IMR-90 (cell line): Measurements from ENCODE around the gene PTAR1. TPM values are rescaled to one million over a fixed set of nuclear protein-coding genes. Genes with fewer than 3 reads are reported as not detected.

Source experiments
- ATAC-seq: fragments of 200-7000 bp; cut with Tn5 transposase; 2 replicates; pipeline ENCODE4 v1.9.1; 2020; ENCODE audit warnings: low read depth, mild to moderate bottlenecking, moderate library complexity
- BruUV-seq: library from RNA; stranded (reverse); fragments of 400-500 nt; replicated peaks from 2 replicates; lab custom pipeline; 2021; lab: Mats Ljungman, UMichigan
- CTCF ChIA-PET: fragments of 300-600 bp; formaldehyde crosslinking; extraction: SDS; loops from one replicate; lab custom pipeline; 2021; ENCODE audit warnings: antibody characterized with exemption; lab: Yijun Ruan, JAX
- POLR2A ChIA-PET: fragments of 300-600 bp; sonication (Branson Sonifier 250); formaldehyde crosslinking; loops from one replicate; lab custom pipeline; 2022; ENCODE audit warnings: antibody characterized with exemption; ENCODE audit not compliant: unreplicated experiment; lab: Charles Lee
- DNase-seq: peaks from one replicate; pipeline ENCODE4 v3.0.0; 2013
- H2AFZ ChIP-seq: replicated peaks from 2 replicates; pipeline ENCODE3; 2013; ENCODE audit warnings: low read length, mild to moderate bottlenecking; ENCODE audit not compliant: poor library complexity
- H2AK5ac ChIP-seq: 2 replicates; pipeline ENCODE4 v1.6.1; 2013; ENCODE audit warnings: low read depth, low read length, inconsistent platforms
- H2AK9ac ChIP-seq: replicated peaks from 2 replicates; pipeline ENCODE3; 2013; ENCODE audit warnings: mild to moderate bottlenecking, low read depth, low read length, moderate library complexity; ENCODE audit not compliant: poor library complexity
- H2BK120ac ChIP-seq: 2 replicates; pipeline ENCODE4 v1.6.1; 2013; ENCODE audit warnings: low read depth, low read length, inconsistent platforms
- H2BK15ac ChIP-seq: 3 replicates; pipeline ENCODE4 v1.6.1; 2013; ENCODE audit warnings: low read depth, low read length, inconsistent platforms
- H2BK20ac ChIP-seq: 2 replicates; pipeline ENCODE4 v1.6.1; 2013; ENCODE audit warnings: low read depth, mild to moderate bottlenecking, inconsistent platforms, low read length, moderate library complexity
- H2BK5ac ChIP-seq: 2 replicates; pipeline ENCODE4 v1.6.1; 2013; ENCODE audit warnings: mild to moderate bottlenecking, low read depth, low read length, inconsistent platforms; ENCODE audit not compliant: poor library complexity, severe bottlenecking
- H3K14ac ChIP-seq: replicated peaks from 2 replicates; pipeline ENCODE4 v1.6.1; 2013; ENCODE audit warnings: low read depth, low read length, inconsistent platforms
- H3K18ac ChIP-seq: 2 replicates; pipeline ENCODE4 v1.6.1; 2013; ENCODE audit warnings: low read depth, low read length, control low read depth
- H3K23ac ChIP-seq: 2 replicates; pipeline ENCODE4 v1.6.1; 2013; ENCODE audit warnings: low read depth, low read length, inconsistent platforms
- H3K27ac ChIP-seq: 2 replicates; pipeline ENCODE4 v1.5.1; 2013; ENCODE audit warnings: mild to moderate bottlenecking, control low read depth, low read length; ENCODE audit not compliant: insufficient read depth
- H3K27me3 ChIP-seq: 2 replicates; pipeline ENCODE4 v1.6.1; 2013; ENCODE audit warnings: low read length; ENCODE audit not compliant: control insufficient read depth, insufficient read depth
- H3K36me3 ChIP-seq: 2 replicates; pipeline ENCODE4 v1.6.1; 2013; ENCODE audit warnings: low read length, mixed read lengths; ENCODE audit not compliant: control insufficient read depth, insufficient read depth
- H3K4ac ChIP-seq: 2 replicates; pipeline ENCODE4 v1.6.1; 2013; ENCODE audit warnings: low read depth, low read length, inconsistent platforms
- H3K4me1 ChIP-seq: 2 replicates; pipeline ENCODE4 v1.6.1; 2013; ENCODE audit warnings: low read length, mixed read lengths; ENCODE audit not compliant: control insufficient read depth, insufficient read depth
- H3K4me2 ChIP-seq: 2 replicates; pipeline ENCODE4 v1.6.1; 2013; ENCODE audit warnings: low read depth, mild to moderate bottlenecking, control low read depth, low read length, moderate library complexity
- H3K4me3 ChIP-seq: 2 replicates; pipeline ENCODE4 v1.5.1; 2013; ENCODE audit warnings: low read depth, mild to moderate bottlenecking, control low read depth, low read length, moderate library complexity; ENCODE audit not compliant: insufficient read depth
- H3K56ac ChIP-seq: 2 replicates; pipeline ENCODE4 v1.6.1; 2013; ENCODE audit warnings: low read length, inconsistent platforms; ENCODE audit not compliant: insufficient read depth; ENCODE audit errors: extremely low read depth
- H3K79me1 ChIP-seq, 2 experiments: 2 replicates each; pipeline ENCODE4 v1.6.1; 2013; ENCODE audit warnings: low read length in 2 of 2, inconsistent platforms in 1 of 2, low read depth in 1 of 2
- H3K9ac ChIP-seq: 2 replicates; pipeline ENCODE4 v1.6.1; 2013; ENCODE audit warnings: low read depth, low read length, control low read depth
- H3K9me1 ChIP-seq: 2 replicates; pipeline ENCODE4 v1.6.1; 2013; ENCODE audit warnings: low read length, inconsistent platforms; ENCODE audit not compliant: insufficient read depth
- H3K9me3 ChIP-seq: 2 replicates; pipeline ENCODE4 v1.6.1; 2013; ENCODE audit warnings: low read length; ENCODE audit not compliant: control insufficient read depth, insufficient read depth
- H4K20me1 ChIP-seq: 2 replicates; pipeline ENCODE4 v1.6.1; 2013; ENCODE audit warnings: low read length, inconsistent platforms; ENCODE audit not compliant: insufficient read depth
- H4K5ac ChIP-seq: 2 replicates; pipeline ENCODE4 v1.6.1; 2013; ENCODE audit warnings: mild to moderate bottlenecking, low read depth, low read length, control low read depth
- H4K8ac ChIP-seq, 2 experiments: 2 replicates each; pipeline ENCODE4 v1.6.1; 2013; ENCODE audit warnings: low read depth in 2 of 2, low read length in 2 of 2, control low read depth in 1 of 2, inconsistent platforms in 1 of 2
- H4K91ac ChIP-seq: 2 replicates; pipeline ENCODE4 v1.6.1; 2013; ENCODE audit warnings: low read depth, low read length, inconsistent platforms; ENCODE audit not compliant: insufficient read depth
- BHLHE40 ChIP-seq: fragments of 150-350 bp; IDR thresholded peaks from 2 replicates; pipeline ENCODE4 v1.6.1; 2016; ENCODE audit warnings: mild to moderate bottlenecking, low read depth, low read length
- CEBPB ChIP-seq: IDR thresholded peaks from 2 replicates; pipeline ENCODE4 v1.6.1; 2012; ENCODE audit warnings: low read depth, low read length, improper control_type of control experiment
- CHD1 ChIP-seq: IDR thresholded peaks from 2 replicates; pipeline ENCODE4 v1.6.1; 2012; ENCODE audit warnings: low read depth, low read length, improper control_type of control experiment
- FOS ChIP-seq: fragments of 150-350 bp; IDR thresholded peaks from 2 replicates; pipeline ENCODE4 v1.6.1; 2016; ENCODE audit warnings: low read depth, low read length
- MAFK ChIP-seq: IDR thresholded peaks from 2 replicates; pipeline ENCODE4 v1.6.1; 2012; ENCODE audit warnings: low read depth, low read length, improper control_type of control experiment
- MAZ ChIP-seq: IDR thresholded peaks from 2 replicates; pipeline ENCODE4 v1.6.1; 2012; ENCODE audit warnings: low read depth, mild to moderate bottlenecking, low read length, improper control_type of control experiment, moderate library complexity, borderline replicate concordance
- MXI1 ChIP-seq: IDR thresholded peaks from 2 replicates; pipeline ENCODE4 v1.6.1; 2012; ENCODE audit warnings: low read depth, mild to moderate bottlenecking, low read length, moderate library complexity, borderline replicate concordance
- NFE2L2 ChIP-seq: fragments of 150-350 bp; IDR thresholded peaks from 2 replicates; pipeline ENCODE4 v1.6.1; 2016; ENCODE audit warnings: low read depth, mild to moderate bottlenecking, low read length
- POLR2A ChIP-seq: IDR thresholded peaks from 2 replicates; pipeline ENCODE4 v1.6.1; 2012; ENCODE audit warnings: mild to moderate bottlenecking, low read depth, low read length
- RAD21 ChIP-seq: IDR thresholded peaks from 2 replicates; pipeline ENCODE4 v1.6.1; 2012; ENCODE audit warnings: low read length, improper control_type of control experiment
- RCOR1 ChIP-seq: IDR thresholded peaks from 2 replicates; pipeline ENCODE4 v1.6.1; 2012; ENCODE audit warnings: mild to moderate bottlenecking, low read length, improper control_type of control experiment; ENCODE audit not compliant: insufficient replicate concordance
- RFX5 ChIP-seq: IDR thresholded peaks from 2 replicates; pipeline ENCODE4 v1.8.0; 2012; ENCODE audit warnings: low read depth, mild to moderate bottlenecking, low read length, moderate library complexity
- SMC3 ChIP-seq: fragments of 150-350 bp; IDR thresholded peaks from 2 replicates; pipeline ENCODE4 v1.6.1; 2016; ENCODE audit warnings: low read depth, mild to moderate bottlenecking, antibody characterized with exemption, low read length, moderate library complexity
- WGBS, 2 experiments: methylation state at CpG; one replicate each; pipeline versions ENCODE4 v1.1.5 to v1.1.7; 2013; ENCODE audit warnings: missing lambda C conversion rate in 2 of 2; ENCODE audit not compliant: insufficient read length in 1 of 2; ENCODE audit errors: extremely low coverage in 2 of 2; 5-methylcytosine and 5-hydroxymethylcytosine counted together
- dilution Hi-C: fragments of 300-500 bp; cut with HindIII; formaldehyde crosslinking; loops from one replicate; pipeline ENCODE4 v1.14.3; 2018; ENCODE audit warnings: low sequenced_read_pairs; ENCODE audit not compliant: unreplicated experiment
- in situ Hi-C: fragments of 300-500 bp; cut with MboI; formaldehyde crosslinking; loops from 3 replicates; pipeline ENCODE4 v1.14.3; 2019; ENCODE audit warnings: low sequenced_read_pairs, inconsistent platforms, mixed read lengths
- intact Hi-C: fragments of 100-400 bp; cut with micrococcal nuclease; formaldehyde crosslinking; loops from 2 replicates; pipeline ENCODE4 v1.10.0; 2022
- polyA plus RNA-seq, 3 experiments: library from polyadenylated mRNA; depleted of rRNA; stranded (reverse); fragments of >200 nt; gene quantifications; 2 replicates each; pipeline ENCODE4 v1.2.3, GENCODE V29; 2012; ENCODE audit warnings: low replicate concordance in 1 of 3
- total RNA-seq: library from RNA; depleted of rRNA; stranded (reverse); fragments of >200 nt; gene quantifications from 2 replicates; pipeline ENCODE4 v1.2.3, GENCODE V29; 2012
- TF ChIP-seq, protein P1 (sequence below): fragments of 150-350 bp; IDR thresholded peaks from 2 replicates; pipeline ENCODE4 v1.6.1; 2016; ENCODE audit warnings: low read depth, mild to moderate bottlenecking, low read length, moderate library complexity, borderline replicate concordance
- TF ChIP-seq, protein P2 (sequence below): conservative IDR thresholded peaks from 2 replicates; pipeline ENCODE4 v1.5.1; 2012; ENCODE audit warnings: mild to moderate bottlenecking, low read depth, low read length, improper control_type of control experiment
- TF ChIP-seq, protein P3 (sequence below): fragments of 150-350 bp; IDR thresholded peaks from 2 replicates; pipeline ENCODE4 v1.6.1; 2017; ENCODE audit warnings: mild to moderate bottlenecking, antibody characterized with exemption, low read length, low read depth

The PTAR1 gene
- total and polyA plus RNA-seq, 2 of the 4 experiments (the other 2 are of a cell fraction), result 10.6 to 110 TPM

DNA sequence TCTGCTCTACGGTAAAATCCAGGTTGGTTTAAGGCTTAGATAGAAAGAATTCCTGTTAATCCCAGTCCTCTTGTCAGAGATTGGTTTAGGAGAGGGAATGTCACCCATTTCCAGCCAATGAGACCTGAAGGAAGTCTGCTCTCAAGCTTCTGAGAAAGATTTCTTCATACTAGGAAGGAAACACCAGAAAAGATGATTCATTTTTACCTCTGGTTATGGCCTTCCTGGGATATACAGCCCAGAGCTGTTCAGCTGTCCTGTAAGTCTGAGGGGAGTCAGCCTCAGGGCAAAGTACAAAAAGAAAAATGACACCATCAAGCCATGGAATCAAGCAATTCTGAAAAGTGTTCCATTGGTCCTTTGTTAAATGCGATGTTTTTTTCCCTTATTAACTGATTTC lies 42.2 kb upstream of the PTAR1 start:
- Histone ChIP-seq H3K9ac (no peak overlapping the region), H3K14ac (no peak overlapping the region), H2BK20ac (no peak overlapping the region), H3K27me3 (peaks cover 8% of the 10 kb centered on the region), H3K23ac (no peak overlapping the region), H3K36me3 (no peaks in the 10 kb centered on the region), H4K20me1 (no peaks in the 10 kb centered on the region), H2AFZ (no peak overlapping the region), H3K4me1 (no peaks in the 10 kb centered on the region; the same call in 1 of the 2 replicates), H2AK9ac (no peak overlapping the region), H3K9me1 (no peaks in the 10 kb centered on the region), H3K4me2 (no peak overlapping the region), H2AK5ac (no peak overlapping the region), H3K4ac (no peak overlapping the region), H3K27ac (no peak overlapping the region), H2BK15ac (no peak overlapping the region), H3K4me3 (no peak overlapping the region), H3K56ac (no peak overlapping the region), H3K9me3 (no peaks in the 10 kb centered on the region), H4K91ac (no peak overlapping the region), H2BK5ac (no peak overlapping the region), H4K8ac (no peak overlapping the region), H4K5ac (no peak overlapping the region), H2BK120ac (no peak overlapping the region), H3K79me1 (no peaks in the 10 kb centered on the region), H3K18ac (no peak overlapping the region)
- dilution Hi-C loops (no loop called here), intact Hi-C loops (loop anchor here (5.0 kb wide), 1 partner anchor 45 kb away; no protein-coding TSS in a partner anchor), in situ Hi-C loops (no loop called here)
- ATAC-seq (no peak), DNase-seq (peak; percentile 12)
- WGBS, 2 experiments, result no CpG with 5 or more reads among the region's 2 CpGs
- no TSS peak for BruUV-seq
- ChIA-PET POLR2A (no interaction called here), CTCF (no interaction called here)
- no peak for TF ChIP-seq CHD1
- TF ChIP-seq, protein P1, sequence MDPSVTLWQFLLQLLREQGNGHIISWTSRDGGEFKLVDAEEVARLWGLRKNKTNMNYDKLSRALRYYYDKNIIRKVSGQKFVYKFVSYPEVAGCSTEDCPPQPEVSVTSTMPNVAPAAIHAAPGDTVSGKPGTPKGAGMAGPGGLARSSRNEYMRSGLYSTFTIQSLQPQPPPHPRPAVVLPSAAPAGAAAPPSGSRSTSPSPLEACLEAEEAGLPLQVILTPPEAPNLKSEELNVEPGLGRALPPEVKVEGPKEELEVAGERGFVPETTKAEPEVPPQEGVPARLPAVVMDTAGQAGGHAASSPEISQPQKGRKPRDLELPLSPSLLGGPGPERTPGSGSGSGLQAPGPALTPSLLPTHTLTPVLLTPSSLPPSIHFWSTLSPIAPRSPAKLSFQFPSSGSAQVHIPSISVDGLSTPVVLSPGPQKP, result no peak
- TF ChIP-seq FOS, result no peak
- TF ChIP-seq SMC3, result no peak
- TF ChIP-seq RFX5, result no peak
- TF ChIP-seq MAFK, result no peak
- no peak for TF ChIP-seq NFE2L2
- TF ChIP-seq, protein P2, sequence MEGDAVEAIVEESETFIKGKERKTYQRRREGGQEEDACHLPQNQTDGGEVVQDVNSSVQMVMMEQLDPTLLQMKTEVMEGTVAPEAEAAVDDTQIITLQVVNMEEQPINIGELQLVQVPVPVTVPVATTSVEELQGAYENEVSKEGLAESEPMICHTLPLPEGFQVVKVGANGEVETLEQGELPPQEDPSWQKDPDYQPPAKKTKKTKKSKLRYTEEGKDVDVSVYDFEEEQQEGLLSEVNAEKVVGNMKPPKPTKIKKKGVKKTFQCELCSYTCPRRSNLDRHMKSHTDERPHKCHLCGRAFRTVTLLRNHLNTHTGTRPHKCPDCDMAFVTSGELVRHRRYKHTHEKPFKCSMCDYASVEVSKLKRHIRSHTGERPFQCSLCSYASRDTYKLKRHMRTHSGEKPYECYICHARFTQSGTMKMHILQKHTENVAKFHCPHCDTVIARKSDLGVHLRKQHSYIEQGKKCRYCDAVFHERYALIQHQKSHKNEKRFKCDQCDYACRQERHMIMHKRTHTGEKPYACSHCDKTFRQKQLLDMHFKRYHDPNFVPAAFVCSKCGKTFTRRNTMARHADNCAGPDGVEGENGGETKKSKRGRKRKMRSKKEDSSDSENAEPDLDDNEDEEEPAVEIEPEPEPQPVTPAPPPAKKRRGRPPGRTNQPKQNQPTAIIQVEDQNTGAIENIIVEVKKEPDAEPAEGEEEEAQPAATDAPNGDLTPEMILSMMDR, result no peak
- TF ChIP-seq MAZ, result no peak
- TF ChIP-seq BHLHE40, result no peak
- TF ChIP-seq RAD21, result no peak
- TF ChIP-seq MXI1, result no peak
- TF ChIP-seq RCOR1, result no peak
- TF ChIP-seq, protein P3, sequence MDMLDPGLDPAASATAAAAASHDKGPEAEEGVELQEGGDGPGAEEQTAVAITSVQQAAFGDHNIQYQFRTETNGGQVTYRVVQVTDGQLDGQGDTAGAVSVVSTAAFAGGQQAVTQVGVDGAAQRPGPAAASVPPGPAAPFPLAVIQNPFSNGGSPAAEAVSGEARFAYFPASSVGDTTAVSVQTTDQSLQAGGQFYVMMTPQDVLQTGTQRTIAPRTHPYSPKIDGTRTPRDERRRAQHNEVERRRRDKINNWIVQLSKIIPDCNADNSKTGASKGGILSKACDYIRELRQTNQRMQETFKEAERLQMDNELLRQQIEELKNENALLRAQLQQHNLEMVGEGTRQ, result no peak
- no peak for TF ChIP-seq POLR2A
- no peak for TF ChIP-seq CEBPB
